HG02885 (cell line): ENCODE data around the gene KCTD4.
"Not testable (repeated sequence)": the region's sequence is repeated elsewhere in the genome, so short reads cannot be mapped to it uniquely, and the experiment has no call there.

Source experiments
- ATAC-seq: cut with Tn5 transposase; IDR thresholded peaks from one replicate; pipeline ENCODE4 v1.9.1; 2021; ENCODE audit warnings: mild to moderate bottlenecking; ENCODE audit not compliant: unreplicated experiment, poor library complexity

KCTD4 gene

GRCh38 chr13:45200701-45201232 lies at the start of gene KCTD4:
Gene KCTD4, minus strand, starts transcription at chr13:45201045. Its CDS starts 6,478 bp downstream, at chr13:45194567.
- no peak for ATAC-seq

GRCh38 chr13:45249662-45250061 lies 48.8 kb upstream of the KCTD4 start:
- ATAC-seq, result no peak

DNA sequence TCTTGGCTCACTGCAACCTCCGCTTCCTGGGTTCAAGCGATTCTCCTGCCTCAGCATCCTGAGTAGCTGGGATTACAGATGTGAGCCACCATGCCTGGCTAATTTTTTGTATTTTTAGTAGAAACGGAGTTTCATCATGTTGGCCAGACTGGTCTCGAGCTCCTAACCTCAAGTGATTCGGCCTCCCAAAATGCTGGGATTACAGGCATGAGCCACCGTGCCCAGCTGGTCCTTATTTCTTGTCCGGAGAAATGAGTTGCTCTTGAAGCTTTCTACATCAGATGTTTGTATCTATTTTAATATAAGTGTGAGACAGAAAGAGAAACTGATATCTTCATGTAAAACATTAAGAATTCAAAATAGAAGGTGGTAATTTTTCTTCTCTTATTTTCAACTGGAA lies 43.9 kb upstream of the KCTD4 start:
- not testable (repeated sequence) for ATAC-seq

- no peak for ATAC-seq
Observed at GRCh38 chr13:45243077-45243476, 42.2 kb upstream of the KCTD4 start.

DNA sequence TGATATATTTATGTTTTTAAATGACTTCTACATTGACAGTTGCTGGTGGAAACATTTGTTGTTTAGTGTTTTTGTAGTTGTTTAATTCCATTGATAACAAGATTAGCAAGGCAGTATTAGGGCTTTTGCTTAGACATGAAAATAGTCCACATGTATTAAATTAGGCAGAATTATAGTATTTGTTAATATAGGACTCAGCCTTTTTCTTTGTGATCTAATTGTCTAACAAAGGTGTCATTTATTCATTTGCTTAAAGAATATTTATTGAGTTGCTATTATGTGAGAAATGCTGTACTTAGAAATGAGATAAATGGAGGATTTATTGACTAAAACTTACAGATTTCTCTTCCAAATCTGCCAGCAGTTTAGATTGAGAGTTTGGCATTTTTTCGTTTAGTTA lies 41.7 kb upstream of the KCTD4 start:
- no peak for ATAC-seq

GRCh38 chr13:45242070-45242469 lies 41.2 kb upstream of the KCTD4 start:
- ATAC-seq, result no peak

- no peak for ATAC-seq
Observed at GRCh38 chr13:45240143-45240542, 39.3 kb upstream of the KCTD4 start.

DNA sequence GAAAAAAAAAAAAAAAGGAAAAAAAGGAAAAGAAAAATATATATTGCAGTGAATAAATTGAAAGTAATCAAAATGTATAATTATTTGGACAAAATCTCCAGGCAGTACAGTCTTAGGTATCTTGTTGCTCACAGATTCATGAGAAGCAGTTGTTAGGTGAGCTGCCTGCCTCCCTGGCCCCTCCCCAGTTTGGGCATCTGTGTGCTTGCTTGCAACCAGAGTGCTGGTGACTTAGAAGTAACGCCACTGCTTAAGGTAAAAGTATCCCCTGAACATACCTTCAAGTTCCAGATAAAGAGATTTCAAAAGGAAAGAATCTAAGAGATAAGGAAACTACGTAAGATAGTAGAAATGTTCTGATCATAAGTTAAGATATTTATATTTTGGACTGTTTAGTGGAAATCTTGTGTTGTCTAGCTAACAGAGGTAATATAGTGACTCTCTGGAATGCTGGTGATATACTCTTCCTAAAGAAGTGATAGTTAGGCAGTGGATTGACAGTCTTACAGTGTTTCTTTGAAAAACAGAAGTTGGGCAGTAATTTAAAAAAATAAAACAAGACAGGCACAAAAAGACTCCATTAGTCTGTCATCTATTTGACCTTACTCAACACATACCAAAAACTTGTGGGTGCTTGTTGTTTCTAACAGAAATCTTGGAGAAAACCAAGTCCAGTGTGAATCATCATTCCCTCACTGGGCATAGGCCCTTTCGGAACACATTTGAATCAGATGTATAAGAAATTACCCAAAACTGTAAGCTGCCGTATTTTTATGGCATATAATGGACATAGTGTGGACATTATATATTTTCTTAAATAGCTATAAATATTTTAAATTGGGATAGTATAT lies 38.3 kb upstream of the KCTD4 start:
- no peak for ATAC-seq

DNA sequence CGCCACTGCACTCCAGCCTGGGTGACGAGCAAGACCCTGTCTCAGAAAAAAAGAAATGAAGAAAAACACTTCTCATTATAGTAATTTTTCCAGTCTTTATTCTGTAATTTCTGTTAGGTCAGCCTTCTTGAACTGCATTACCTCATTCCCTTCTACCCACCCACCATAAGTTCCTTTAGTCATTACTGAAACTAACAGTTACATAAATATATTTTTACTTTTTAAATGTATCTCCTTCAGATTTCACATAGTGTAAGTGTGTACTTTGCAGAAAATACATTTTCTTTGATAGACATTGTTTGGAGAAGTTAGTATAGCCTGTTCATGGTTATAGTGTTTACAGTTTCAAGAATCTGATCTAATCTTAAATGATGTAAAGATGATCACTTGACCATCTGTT lies 31.7 kb upstream of the KCTD4 start:
- no peak for ATAC-seq

DNA sequence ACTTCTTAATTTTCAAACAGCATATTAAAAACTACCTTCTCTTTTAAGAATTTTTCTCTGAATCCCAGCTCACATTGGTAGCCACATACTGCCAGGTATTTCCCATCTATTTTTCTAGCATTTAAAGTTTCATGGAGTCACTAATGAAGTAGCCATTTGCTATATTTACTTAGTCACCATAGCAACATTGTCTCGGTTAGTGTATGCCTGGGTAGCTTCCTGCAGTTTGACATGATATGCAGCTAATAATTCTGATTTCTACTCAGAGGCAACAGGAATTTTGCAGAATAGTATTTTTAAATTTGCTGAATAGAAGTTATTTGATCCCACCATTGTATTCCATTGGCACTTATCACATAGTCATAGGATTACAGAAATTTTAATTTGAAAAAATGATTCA lies 30.9 kb upstream of the KCTD4 start:
- no peak for ATAC-seq

- ATAC-seq, result no peak
Observed at GRCh38 chr13:45231305-45231704, 30.5 kb upstream of the KCTD4 start.

GRCh38 chr13:45229172-45229571 lies 28.3 kb upstream of the KCTD4 start:
- no peak for ATAC-seq

GRCh38 chr13:45228002-45228401 lies 27.2 kb upstream of the KCTD4 start:
- ATAC-seq, result no peak

- no peak for ATAC-seq
Observed at GRCh38 chr13:45226024-45226423, 25.2 kb upstream of the KCTD4 start.

- no peak for ATAC-seq
Observed at GRCh38 chr13:45225370-45225769, 24.5 kb upstream of the KCTD4 start.

DNA sequence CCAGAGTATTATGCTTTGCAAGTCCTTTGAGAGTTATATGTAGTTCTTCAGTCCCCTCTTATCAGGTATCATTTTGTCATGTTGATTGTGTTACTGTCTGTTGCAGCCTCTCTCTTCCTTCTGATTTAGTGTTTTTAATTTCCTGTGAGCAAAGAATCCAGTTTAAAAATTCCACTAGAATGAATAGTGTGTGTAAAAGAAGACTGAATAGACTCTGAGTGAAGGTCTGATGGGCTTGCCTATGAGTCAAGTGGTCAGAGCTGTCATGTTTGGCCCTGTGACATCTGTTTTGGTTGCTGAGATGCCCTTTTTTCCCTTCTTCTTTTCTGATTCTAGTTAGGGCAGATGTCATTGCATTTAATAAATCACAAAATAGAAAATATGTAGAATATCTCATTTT lies 23.3 kb upstream of the KCTD4 start:
- ATAC-seq, result no peak

GRCh38 chr13:45222919-45223318 lies 22.1 kb upstream of the KCTD4 start:
- ATAC-seq, result no peak

GRCh38 chr13:45222516-45222915 lies 21.7 kb upstream of the KCTD4 start:
- ATAC-seq, result no peak

DNA sequence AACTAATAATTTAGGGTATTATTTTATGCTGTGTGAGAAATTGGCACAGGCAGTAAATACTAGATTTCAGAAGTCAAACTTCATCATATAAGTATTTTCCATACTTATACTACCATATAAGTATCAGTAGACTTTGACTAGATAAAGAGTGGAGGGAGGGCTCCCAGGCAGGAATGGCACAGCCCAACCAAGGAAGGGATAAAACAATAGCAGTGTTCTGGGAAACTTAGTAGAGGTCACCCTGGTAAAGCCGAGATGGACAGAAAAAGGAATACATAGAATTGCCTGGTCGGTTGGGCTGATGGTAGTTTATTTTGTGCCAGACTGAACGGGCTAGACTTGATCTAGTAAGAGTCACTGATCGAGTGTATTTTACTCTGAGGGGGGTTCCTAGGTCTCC lies 19.6 kb upstream of the KCTD4 start:
- ATAC-seq, result no peak

DNA sequence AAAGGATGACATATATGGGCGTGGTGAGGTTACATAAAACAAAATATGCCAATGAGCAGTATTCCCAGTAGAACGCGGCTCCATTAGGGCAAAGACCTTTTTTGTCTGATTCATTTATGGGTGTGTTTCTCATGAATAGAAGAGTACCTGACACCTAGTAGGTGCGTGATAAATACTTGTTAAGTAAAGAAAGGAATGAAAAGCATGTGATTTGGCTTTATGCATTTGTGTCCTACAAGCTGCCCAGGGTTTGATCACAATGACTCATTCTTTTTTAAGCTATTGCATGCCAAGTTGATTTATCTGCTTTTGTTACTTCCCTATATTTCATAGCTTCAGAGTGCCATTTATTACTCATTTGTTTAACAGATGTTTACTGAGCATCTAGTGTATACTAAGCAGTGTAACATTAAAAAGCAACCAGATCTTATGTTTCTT lies 19.1 kb upstream of the KCTD4 start:
- no peak for ATAC-seq

DNA sequence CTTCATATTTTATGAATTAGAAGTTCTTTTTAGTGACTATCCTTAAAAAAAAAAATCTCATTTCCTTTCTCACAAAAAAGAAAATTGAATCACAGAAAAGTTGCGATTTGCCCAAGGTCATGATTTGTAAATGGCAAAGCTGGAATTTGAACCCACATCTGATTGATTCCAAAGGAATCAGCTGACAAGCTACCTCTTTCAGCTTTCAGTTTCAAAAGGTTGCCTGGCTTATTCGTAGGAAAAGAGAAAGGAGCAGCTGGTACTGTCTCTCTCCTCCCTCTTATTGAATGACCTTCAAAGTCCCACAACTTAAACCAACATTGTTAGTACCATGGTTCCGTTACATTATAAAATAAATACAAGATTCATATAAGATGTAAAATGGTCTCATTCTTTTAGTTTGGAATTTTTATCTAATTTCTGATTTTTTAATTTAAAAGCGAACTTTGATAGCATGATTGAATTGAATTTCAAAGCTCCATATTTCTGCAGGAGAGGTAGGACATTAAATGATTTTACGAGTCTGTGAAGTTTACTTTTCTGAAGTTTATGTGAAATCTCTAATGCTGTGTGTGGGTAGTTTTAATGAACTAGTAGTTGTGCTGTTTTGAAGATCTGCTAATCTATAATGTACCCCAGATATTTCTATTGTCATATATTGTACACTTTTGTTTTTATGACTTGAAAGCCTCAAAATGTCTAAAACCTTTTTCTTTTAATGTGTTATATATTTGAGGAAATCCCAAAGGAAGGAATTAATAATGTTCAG lies 18.5 kb upstream of the KCTD4 start:
- no peak for ATAC-seq
